Astrocyte (in vitro differentiated cells and primary cell): Measurements from ENCODE around the gene RBM20. TPM values are rescaled to one million over a fixed set of nuclear protein-coding genes. Genes with fewer than 3 reads are reported as not detected.
"Not testable (repeated sequence)": the region's sequence is repeated elsewhere in the genome, so short reads cannot be mapped to it uniquely, and the experiment has no call there.

Experiments
- DNase-seq: peaks from one replicate; pipeline ENCODE4 v3.0.0-alpha.2; 2010; ENCODE audit warnings: low read depth
- FAIRE-seq: peaks from 2 replicates; lab custom pipeline; 2011; peaks lifted over from hg19 to GRCh38; lab: Jason Lieb, UNC
- H2AFZ ChIP-seq: 2 replicates; pipeline ENCODE4 v1.6.0; 2012; ENCODE audit warnings: low read depth, low read length, inconsistent platforms
- H3K27ac ChIP-seq: 2 replicates; pipeline ENCODE4 v1.5.1; 2011; ENCODE audit warnings: low read depth, low read length, inconsistent platforms
- H3K27me3 ChIP-seq: 2 replicates; pipeline ENCODE4 v1.6.0; 2011; ENCODE audit warnings: low read length, inconsistent platforms; ENCODE audit not compliant: insufficient read depth
- H3K36me3 ChIP-seq: 2 replicates; pipeline ENCODE4 v1.5.1; 2011; ENCODE audit warnings: low read length, inconsistent platforms; ENCODE audit not compliant: insufficient read depth
- H3K4me1 ChIP-seq: 2 replicates; pipeline ENCODE4 v1.5.1; 2011; ENCODE audit warnings: low read length, inconsistent platforms; ENCODE audit not compliant: insufficient read depth
- H3K4me2 ChIP-seq: 2 replicates; pipeline ENCODE4 v1.6.0; 2012; ENCODE audit warnings: low read length, inconsistent platforms
- H3K4me3 ChIP-seq: 2 replicates; pipeline ENCODE4 v1.5.1; 2011; ENCODE audit warnings: low read depth, mild to moderate bottlenecking, low read length, inconsistent platforms; ENCODE audit not compliant: insufficient read depth
- H3K79me2 ChIP-seq: 2 replicates; pipeline ENCODE4 v1.6.0; 2012; ENCODE audit warnings: mild to moderate bottlenecking, low read length, inconsistent platforms; ENCODE audit not compliant: insufficient read depth
- H3K9ac ChIP-seq: 2 replicates; pipeline ENCODE4 v1.6.0; 2012; ENCODE audit warnings: mild to moderate bottlenecking, low read length, inconsistent platforms
- H3K9me3 ChIP-seq: 2 replicates; pipeline ENCODE4 v1.5.1; 2012; ENCODE audit warnings: low read depth, mild to moderate bottlenecking, low read length, inconsistent platforms; ENCODE audit not compliant: insufficient read depth
- H4K20me1 ChIP-seq: 2 replicates; pipeline ENCODE4 v1.6.0; 2012; ENCODE audit warnings: low read length, inconsistent platforms; ENCODE audit not compliant: insufficient read depth
- H3K27ac Mint-ChIP-seq: one replicate; pipeline ENCODE4 v1.8.0; 2021; ENCODE audit warnings: mild to moderate bottlenecking, mixed read lengths; ENCODE audit not compliant: unreplicated experiment
- H3K27me3 Mint-ChIP-seq: one replicate; pipeline ENCODE4 v1.8.0; 2021; ENCODE audit warnings: low read depth, mixed read lengths; ENCODE audit not compliant: unreplicated experiment
- H3K36me3 Mint-ChIP-seq: one replicate; pipeline ENCODE4 v1.8.0; 2021; ENCODE audit warnings: low read depth, mixed read lengths; ENCODE audit not compliant: unreplicated experiment
- H3K4me1 Mint-ChIP-seq: one replicate; pipeline ENCODE4 v1.8.0; 2021; ENCODE audit warnings: low read depth, mixed read lengths; ENCODE audit not compliant: unreplicated experiment
- H3K4me3 Mint-ChIP-seq: one replicate; pipeline ENCODE4 v1.8.0; 2021; ENCODE audit warnings: mild to moderate bottlenecking, moderate library complexity, mixed read lengths; ENCODE audit not compliant: unreplicated experiment
- H3K9me3 Mint-ChIP-seq: one replicate; pipeline ENCODE4 v1.8.0; 2021; ENCODE audit warnings: mild to moderate bottlenecking, mixed read lengths; ENCODE audit not compliant: unreplicated experiment
- CTCF ChIP-seq: IDR thresholded peaks from 2 replicates; pipeline ENCODE4 v1.5.1; 2011; ENCODE audit warnings: low read depth, mild to moderate bottlenecking, inconsistent platforms, low read length, moderate library complexity; ENCODE audit not compliant: insufficient read depth
- EZH2 ChIP-seq: IDR thresholded peaks from 2 replicates; pipeline ENCODE4 v1.6.1; 2012; ENCODE audit warnings: mild to moderate bottlenecking, low read length, inconsistent platforms; ENCODE audit not compliant: insufficient read depth
- total RNA-seq: library from RNA; stranded (reverse); gene quantifications from 2 replicates; pipeline ENCODE4 v1.2.1, GENCODE V29; 2021

RBM20 gene
- total RNA-seq, 1 donor from 2014 or later: 1.5 TPM

DNA sequence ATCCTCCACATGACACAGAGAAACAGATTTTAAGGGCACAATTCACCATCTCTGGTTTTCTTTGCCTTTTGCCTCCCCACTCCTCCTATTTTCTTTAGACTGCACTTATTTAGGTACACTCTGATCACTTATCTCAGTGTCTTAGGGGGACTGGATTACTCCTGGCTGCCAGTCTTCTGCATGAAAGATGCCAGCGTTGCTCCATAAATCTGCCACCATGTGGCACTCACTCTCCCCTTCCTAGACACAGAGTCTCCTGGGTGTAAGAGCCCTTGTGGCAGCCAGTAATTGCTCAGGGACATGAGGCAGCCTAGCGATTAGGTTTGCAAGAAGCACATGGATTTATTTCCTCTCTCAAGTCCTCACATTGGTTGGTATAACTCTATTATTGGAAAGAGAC, 34.5 kb upstream of the RBM20 start:
- DNase-seq (no peak), FAIRE-seq (no peak)
- no peak overlapping the region for H3K4me2 ChIP-seq
- peaks cover 10% of the 10 kb centered on the region for H3K36me3 ChIP-seq
- Mint-ChIP-seq H3K27ac (no peak overlapping the region), H3K9me3 (peaks cover 2% of the 10 kb centered on the region), H3K4me1 (peaks cover 4% of the 10 kb centered on the region), H3K36me3 (no peaks in the 10 kb centered on the region), H3K4me3 (no peak overlapping the region), H3K27me3 (peaks cover 24% of the 10 kb centered on the region)
- H3K27ac ChIP-seq: no peak overlapping the region
- no peaks in the 10 kb centered on the region for H3K9me3 ChIP-seq
- H4K20me1 ChIP-seq: no peaks in the 10 kb centered on the region
- H3K4me1 ChIP-seq: no peaks in the 10 kb centered on the region
- H2AFZ ChIP-seq: no peak overlapping the region
- peaks cover 5% of the 10 kb centered on the region for H3K27me3 ChIP-seq
- no peak overlapping the region for H3K9ac ChIP-seq
- TF ChIP-seq CTCF (no peak), EZH2 (no peak)
- no peak overlapping the region for H3K4me3 ChIP-seq
- no peaks in the 10 kb centered on the region for H3K79me2 ChIP-seq

- Histone ChIP-seq H3K9ac (no peak overlapping the region), H2AFZ (no peak overlapping the region), H3K79me2 (no peaks in the 10 kb centered on the region), H4K20me1 (no peaks in the 10 kb centered on the region), H3K27ac (no peak overlapping the region), H3K27me3 (peaks cover 5% of the 10 kb centered on the region), H3K9me3 (no peaks in the 10 kb centered on the region), H3K4me2 (no peak overlapping the region), H3K4me1 (no peaks in the 10 kb centered on the region), H3K36me3 (peaks cover 7% of the 10 kb centered on the region), H3K4me3 (no peak overlapping the region)
- DNase-seq (peak; percentile 18), FAIRE-seq (peak; percentile 9)
- Mint-ChIP-seq H3K4me1 (peaks cover 6% of the 10 kb centered on the region), H3K9me3 (peaks cover 2% of the 10 kb centered on the region), H3K36me3 (no peaks in the 10 kb centered on the region), H3K27me3 (peaks cover 29% of the 10 kb centered on the region), H3K4me3 (no peak overlapping the region), H3K27ac (no peak overlapping the region)
- peak; percentile 86 for TF ChIP-seq CTCF
- no peak for TF ChIP-seq EZH2
Observed at GRCh38 chr10:110610308-110610774, 33.8 kb upstream of the RBM20 start.

DNA sequence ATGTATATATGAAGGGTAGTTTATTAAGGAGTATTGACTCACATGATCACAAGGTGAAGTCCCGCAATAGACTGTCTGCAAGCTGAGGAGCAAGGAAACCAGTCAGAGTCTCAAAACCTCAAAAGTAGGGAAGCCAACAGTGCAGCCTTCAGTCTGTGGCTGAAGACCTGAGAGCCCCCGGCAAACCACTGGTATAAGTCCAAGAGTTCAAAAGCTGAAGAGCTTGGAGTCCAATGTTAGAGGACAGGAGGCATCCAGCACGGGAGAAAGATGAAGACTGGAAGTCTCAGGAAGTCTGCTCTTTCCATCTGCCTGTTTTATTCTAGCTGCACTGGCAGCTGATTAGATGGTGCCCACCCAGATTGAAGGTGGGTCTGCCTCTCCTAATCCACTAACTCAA, 33.4 kb upstream of the RBM20 start:
- H3K4me3 ChIP-seq, H2AFZ ChIP-seq, H3K27ac Mint-ChIP-seq, H3K36me3 Mint-ChIP-seq, H3K27me3 ChIP-seq, FAIRE-seq, H3K36me3 ChIP-seq, DNase-seq, H3K79me2 ChIP-seq, H4K20me1 ChIP-seq, H3K9ac ChIP-seq, H3K4me1 Mint-ChIP-seq, H3K4me3 Mint-ChIP-seq, H3K27ac ChIP-seq, H3K4me1 ChIP-seq, H3K9me3 Mint-ChIP-seq, H3K4me2 ChIP-seq, H3K9me3 ChIP-seq: not testable (repeated sequence)
- peaks cover 32% of the 10 kb centered on the region for H3K27me3 Mint-ChIP-seq
